GM19239 (cell line): ENCODE data around the gene ASIC4.
A peak's percentile ranks its signal among the peaks of the same experiment; 100 is the strongest.

Source experiments
- DNase-seq: peaks from one replicate; pipeline ENCODE4 v3.0.0; 2011; ENCODE audit warnings: low spot score; ENCODE audit not compliant: insufficient read length
- FAIRE-seq: peaks from 2 replicates; lab custom pipeline; 2011; peaks lifted over from hg19 to GRCh38; lab: Jason Lieb, UNC

The ASIC4 gene

GRCh38 chr2:219496825-219497494, 17.3 kb upstream of the ASIC4 start:
- no peak for DNase-seq
- no peak for FAIRE-seq

GRCh38 chr2:219497495-219498279, 16.6 kb upstream of the ASIC4 start:
- FAIRE-seq = peak; percentile 59
- DNase-seq = peak; percentile 58

GRCh38 chr2:219498280-219499057, 15.8 kb upstream of the ASIC4 start, which contains the start of gene GMPPA:
Gene GMPPA, plus strand, starts transcription at chr2:219498891. Its CDS starts 1,085 bp downstream, at chr2:219499976.
- DNase-seq (peak; percentile 99), FAIRE-seq (peak; percentile 99)

- no peak for FAIRE-seq
Observed at GRCh38 chr2:219499058-219499307, 15.3 kb upstream of the ASIC4 start.

GRCh38 chr2:219499555-219499954, 14.7 kb upstream of the ASIC4 start:
- FAIRE-seq (no peak), DNase-seq (no peak)

More at GRCh38 chr2:219499058-219499307, 15.3 kb upstream of the ASIC4 start:
- no peak for DNase-seq

- DNase-seq = no peak
- FAIRE-seq = peak; percentile 82
Observed at GRCh38 chr2:219500135-219500534, 14.1 kb upstream of the ASIC4 start.

GRCh38 chr2:219501849-219502248, 12.4 kb upstream of the ASIC4 start:
- no peak for FAIRE-seq
- DNase-seq = no peak

GRCh38 chr2:219502618-219503017, 11.7 kb upstream of the ASIC4 start:
- DNase-seq = no peak
- FAIRE-seq = no peak

- DNase-seq = no peak
- no peak for FAIRE-seq
Observed at GRCh38 chr2:219505585-219505984, 8.7 kb upstream of the ASIC4 start.

- no peak for FAIRE-seq
Observed at GRCh38 chr2:219506153-219506801, 8.0 kb upstream of the ASIC4 start.

GRCh38 chr2:219506802-219507526, 7.3 kb upstream of the ASIC4 start:
- DNase-seq = no peak
- no peak for FAIRE-seq

More at GRCh38 chr2:219506153-219506801, 8.0 kb upstream of the ASIC4 start:
- DNase-seq = no peak

- DNase-seq (no peak), FAIRE-seq (no peak)
Observed at GRCh38 chr2:219507581-219508443, 6.5 kb upstream of the ASIC4 start.

GRCh38 chr2:219508444-219508734, 5.9 kb upstream of the ASIC4 start:
- FAIRE-seq (no peak), DNase-seq (no peak)

- no peak for DNase-seq
- FAIRE-seq = no peak
Observed at GRCh38 chr2:219508971-219509779, 5.1 kb upstream of the ASIC4 start.

GRCh38 chr2:219509780-219510511, 4.3 kb upstream of the ASIC4 start:
- FAIRE-seq (peak; percentile 33), DNase-seq (peak; percentile 57)

- DNase-seq (no peak), FAIRE-seq (no peak)
Observed at GRCh38 chr2:219510512-219511135, 3.7 kb upstream of the ASIC4 start.
